Gastrocnemius medialis (tissue), 4 donors: ENCODE data around the gene CNST. TPM values are rescaled to one million over a fixed set of nuclear protein-coding genes. Genes with fewer than 3 reads are reported as not detected.

Experiments
- ATAC-seq, 2 donors: fragments of 150-250 bp; one replicate each; pipeline ENCODE4 v1.9.1; 2016
- DNase-seq, 2 donors: peaks; one replicate each; pipeline ENCODE4 v3.0.0-alpha.2; 2019
- H3K27ac ChIP-seq, 4 donors: fragments of 200-600 bp; sonication (generic); 1 replicate in 1 of 4; 2 replicates in 3 of 4; pipeline ENCODE4 v1.5.1; 2016 to 2018; ENCODE audit warnings: mild to moderate bottlenecking in 2 of 4, moderate library complexity in 1 of 4
- H3K27me3 ChIP-seq, 3 donors: fragments of 200-600 bp; sonication (generic) in 2 of 3; 1 replicate in 1 of 3; 2 replicates in 2 of 3; pipeline versions ENCODE4 v1.5.1 to v1.6.0; 2016 to 2019; ENCODE audit warnings: mild to moderate bottlenecking in 1 of 3, moderate library complexity in 1 of 3
- H3K36me3 ChIP-seq, 2 donors: fragments of 200-600 bp; sonication (generic) in 1 of 2; one replicate each; pipeline ENCODE4 v1.5.1; 2017 to 2018
- H3K4me1 ChIP-seq, 2 donors: fragments of 200-600 bp; sonication (generic) in 1 of 2; one replicate each; pipeline ENCODE4 v1.5.1; 2016 to 2017; ENCODE audit warnings: mild to moderate bottlenecking in 2 of 2
- H3K4me3 ChIP-seq, 4 donors: fragments of 200-600 bp; sonication (generic) in 3 of 4; 1 replicate in 1 of 4; 2 replicates in 3 of 4; pipeline ENCODE4 v1.5.1; 2016 to 2019; ENCODE audit warnings: mild to moderate bottlenecking in 2 of 4
- H3K9me3 ChIP-seq, 3 donors: fragments of 200-600 bp; sonication (generic) in 2 of 3; 1 replicate in 1 of 3; 2 replicates in 2 of 3; pipeline ENCODE4 v1.5.1; 2016 to 2019
- CTCF ChIP-seq, 5 experiments: fragments of 450-650 bp in 3 of 5; fragments of 200-600 bp in 2 of 5; sonication (generic) in 2 of 5; IDR thresholded peaks in 4 of 5; conservative IDR thresholded peaks in 1 of 5; 1 replicate in 4 of 5; 2 replicates in 1 of 5; pipeline ENCODE4 v1.5.1; 2016 to 2019; ENCODE audit warnings: antibody characterized with exemption in 5 of 5, mild to moderate bottlenecking in 3 of 5, moderate library complexity in 3 of 5
- POLR2A ChIP-seq, 2 donors: fragments of 450-650 bp; IDR thresholded peaks; one replicate each; pipeline ENCODE4 v1.6.1; 2017; ENCODE audit warnings: antibody characterized with exemption in 2 of 2, mild to moderate bottlenecking in 2 of 2, moderate library complexity in 2 of 2
- in situ Hi-C, 4 donors: fragments of 200-750 bp; cut with MboI; loops; one replicate each; pipeline versions ENCODE4 v1.15.0 to v1.8.0; 2017; ENCODE audit warnings: low sequenced_read_pairs in 4 of 4
- intact Hi-C: fragments of 100-400 bp; cut with DNase I; formaldehyde crosslinking; loops from one replicate; pipeline ENCODE4 v1.15.1; 2023; ENCODE audit warnings: low total_unique reads
- total RNA-seq, 4 donors: library from RNA; depleted of rRNA; stranded (reverse); fragments of >200 nt; gene quantifications; one replicate each; pipeline versions ENCODE4 v1.1.0 to v1.2.3, GENCODE V29; 2016

Gene CNST
- total RNA-seq, 4 donors from 2014 or later = 62.7 to 105 (median 81.5) TPM

- in situ Hi-C loops (no loop called here), intact Hi-C loops (no loop called here)
- DNase-seq = no peak
- Histone ChIP-seq H3K36me3 (peaks cover 0 to 61% of the 10 kb centered on the region in 2 donors), H3K4me3 (no peak overlapping the region), H3K9me3 (no peaks in the 10 kb centered on the region), H3K27ac (no peak overlapping the region), H3K27me3 (no peaks in the 10 kb centered on the region), H3K4me1 (peaks cover 0 to 4% of the 10 kb centered on the region in 2 donors)
- no peak for TF ChIP-seq CTCF (IDR thresholded peaks at IDR 0.05 in 4 of 5, conservative IDR thresholded peaks at IDR 0.05 in 1 of 5)
- no peak for TF ChIP-seq POLR2A (IDR thresholded peaks at IDR 0.05)
- no peak for ATAC-seq
These were observed 95.2 kb downstream of the CNST start for GRCh38 chr1:246661451-246661850.

- in situ Hi-C loops = no loop called here
- no peak for DNase-seq
- H3K36me3 ChIP-seq = peaks cover 0 to 56% of the 10 kb centered on the region in 2 donors
These were observed 101.5 kb downstream of the CNST start for GRCh38 chr1:246667773-246668172.

GRCh38 chr1:246669659-246670058, 103.4 kb downstream of the CNST start:
- Histone ChIP-seq H3K27me3 (no peaks in the 10 kb centered on the region), H3K36me3 (peaks cover 0 to 53% of the 10 kb centered on the region in 2 donors), H3K9me3 (no peaks in the 10 kb centered on the region), H3K27ac (no peak overlapping the region), H3K4me1 (no peaks in the 10 kb centered on the region), H3K4me3 (no peak overlapping the region)
- in situ Hi-C loops (no loop called here), intact Hi-C loops (no loop called here)
- ATAC-seq (no peak), DNase-seq (no peak)
- TF ChIP-seq CTCF (IDR thresholded peaks at IDR 0.05 in 4 of 5, conservative IDR thresholded peaks at IDR 0.05 in 1 of 5) (no peak), POLR2A (IDR thresholded peaks at IDR 0.05) (no peak)

More at GRCh38 chr1:246667773-246668172, 101.5 kb downstream of the CNST start:
- no peak for ATAC-seq
- Histone ChIP-seq H3K4me3 (no peak overlapping the region), H3K4me1 (no peaks in the 10 kb centered on the region), H3K9me3 (no peaks in the 10 kb centered on the region), H3K27ac (no peak overlapping the region), H3K27me3 (no peaks in the 10 kb centered on the region)
- TF ChIP-seq CTCF (IDR thresholded peaks at IDR 0.05 in 4 of 5, conservative IDR thresholded peaks at IDR 0.05 in 1 of 5) (no peak), POLR2A (IDR thresholded peaks at IDR 0.05) (no peak)
- intact Hi-C loops = no loop called here

GRCh38 chr1:246674049-246674448, 107.8 kb downstream of the CNST start:
- in situ Hi-C loops (no loop called here), intact Hi-C loops (no loop called here)
- Histone ChIP-seq H3K27me3 (no peaks in the 10 kb centered on the region), H3K27ac (no peak overlapping the region), H3K9me3 (no peaks in the 10 kb centered on the region), H3K4me3 (no peak overlapping the region), H3K36me3 (peaks cover 0 to 12% of the 10 kb centered on the region in 2 donors), H3K4me1 (peaks cover 5 to 12% of the 10 kb centered on the region in 2 donors)
- ATAC-seq (no peak), DNase-seq (no peak)
- no peak for TF ChIP-seq CTCF (IDR thresholded peaks at IDR 0.05 in 4 of 5, conservative IDR thresholded peaks at IDR 0.05 in 1 of 5)
- TF ChIP-seq POLR2A (IDR thresholded peaks at IDR 0.05) = no peak

GRCh38 chr1:246677842-246678241, 111.6 kb downstream of the CNST start:
- DNase-seq (no peak), ATAC-seq (no peak)
- TF ChIP-seq POLR2A (IDR thresholded peaks at IDR 0.05) (no peak), CTCF (IDR thresholded peaks at IDR 0.05 in 4 of 5, conservative IDR thresholded peaks at IDR 0.05 in 1 of 5) (no peak)
- no peaks in the 10 kb centered on the region for H3K27me3 ChIP-seq
- in situ Hi-C loops (no loop called here), intact Hi-C loops (no loop called here)
- no peak overlapping the region for H3K4me3 ChIP-seq
- H3K9me3 ChIP-seq = no peaks in the 10 kb centered on the region
- H3K36me3 ChIP-seq = no peaks in the 10 kb centered on the region
- peaks cover 37 to 38% of the 10 kb centered on the region in 2 donors for H3K4me1 ChIP-seq
- H3K27ac ChIP-seq = peak overlapping the region in 1 of 4 donors; percentile 25
